CD4-positive, alpha-beta T cell treated with Interleukin-1 beta for 1 hour (primary cell): ENCODE results near the gene PHLDA1.
"Not testable (repeated sequence)": the region's sequence is repeated elsewhere in the genome, so short reads cannot be mapped to it uniquely, and the experiment has no call there.

Experiments
- DNase-seq, 2 donors: peaks; one replicate each; pipeline ENCODE4 v3.0.0-alpha.2; 2020 to 2022

The PHLDA1 gene

DNA sequence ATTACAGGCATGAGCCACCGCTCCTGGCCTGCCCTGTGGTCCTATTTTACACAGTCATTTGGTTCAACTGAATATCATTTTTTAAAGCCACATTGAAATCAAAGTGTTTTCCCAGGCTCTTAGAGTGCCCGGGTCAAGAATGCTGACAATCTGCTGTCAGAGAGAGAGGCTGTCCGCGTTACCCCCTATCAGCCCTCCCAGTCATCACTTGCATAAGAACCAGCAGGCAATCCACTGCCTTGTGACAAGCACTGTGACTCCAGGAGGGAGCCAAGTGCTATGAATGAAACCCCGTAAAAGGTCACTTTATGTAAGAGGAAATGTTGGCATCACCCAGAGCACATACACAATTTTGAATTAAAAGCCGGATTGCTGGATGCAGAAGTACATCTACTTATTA is 13.5 kb downstream of the PHLDA1 start:
- no peak for DNase-seq

DNA sequence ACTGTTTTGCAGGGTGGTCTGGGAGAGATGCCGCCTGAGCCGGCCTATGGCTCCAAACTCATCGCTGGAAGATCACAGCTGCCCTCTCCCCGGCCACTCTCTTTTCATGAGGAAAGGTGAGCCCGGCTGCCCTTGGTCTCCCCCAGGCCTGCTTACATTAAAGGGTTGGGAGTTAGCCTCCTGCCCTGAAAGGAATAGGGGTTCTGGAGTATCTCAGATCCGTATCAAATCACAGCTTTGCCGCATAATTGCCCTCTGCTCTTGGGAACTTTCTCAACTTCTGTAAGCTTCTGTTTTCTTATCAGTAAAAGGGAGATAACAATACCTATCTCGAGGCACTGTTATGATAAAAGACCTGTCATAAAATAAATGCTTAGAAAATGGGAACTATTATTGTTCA is 17.6 kb downstream of the PHLDA1 start:
- DNase-seq: no peak

DNA sequence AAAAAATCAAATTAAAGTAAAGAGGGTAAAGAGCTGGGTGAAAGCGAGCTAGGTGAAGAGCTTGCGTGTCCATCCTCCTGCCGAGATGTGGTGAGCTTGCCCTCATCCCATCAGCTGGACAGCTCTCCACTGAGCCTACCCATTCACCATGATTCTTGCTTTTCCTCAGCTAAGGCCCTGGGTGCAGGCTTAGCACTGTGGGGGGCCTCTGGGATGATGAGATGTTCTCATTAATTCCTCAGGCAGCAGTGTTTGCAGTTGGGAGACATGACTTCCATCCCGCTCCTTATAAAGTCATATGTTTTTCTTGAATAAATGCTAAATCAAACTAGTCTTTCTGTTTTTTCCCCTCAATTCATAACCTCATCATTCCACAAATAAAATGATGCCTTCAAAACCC is 18.0 kb downstream of the PHLDA1 start:
- DNase-seq: no peak

DNA sequence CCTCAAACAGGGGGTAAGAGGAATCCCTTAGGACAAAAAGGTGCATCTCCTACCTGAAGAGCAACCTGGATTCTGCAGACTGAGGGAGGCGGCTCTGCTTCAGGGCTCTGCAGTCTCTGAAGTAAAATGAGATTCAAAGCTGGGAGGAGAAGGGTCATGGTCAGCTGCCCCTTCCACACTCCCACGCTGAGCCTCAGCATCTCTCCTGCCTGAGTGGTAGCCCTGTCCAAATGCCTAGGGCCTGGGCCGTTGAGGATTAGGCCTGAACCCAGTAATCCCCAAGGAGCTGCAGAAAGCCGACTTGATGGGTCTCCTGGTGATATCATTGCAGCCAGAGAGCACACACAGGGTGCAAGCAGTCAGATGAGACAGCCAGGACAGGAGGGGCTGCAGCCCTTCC is 18.9 kb downstream of the PHLDA1 start:
- no peak for DNase-seq

DNA sequence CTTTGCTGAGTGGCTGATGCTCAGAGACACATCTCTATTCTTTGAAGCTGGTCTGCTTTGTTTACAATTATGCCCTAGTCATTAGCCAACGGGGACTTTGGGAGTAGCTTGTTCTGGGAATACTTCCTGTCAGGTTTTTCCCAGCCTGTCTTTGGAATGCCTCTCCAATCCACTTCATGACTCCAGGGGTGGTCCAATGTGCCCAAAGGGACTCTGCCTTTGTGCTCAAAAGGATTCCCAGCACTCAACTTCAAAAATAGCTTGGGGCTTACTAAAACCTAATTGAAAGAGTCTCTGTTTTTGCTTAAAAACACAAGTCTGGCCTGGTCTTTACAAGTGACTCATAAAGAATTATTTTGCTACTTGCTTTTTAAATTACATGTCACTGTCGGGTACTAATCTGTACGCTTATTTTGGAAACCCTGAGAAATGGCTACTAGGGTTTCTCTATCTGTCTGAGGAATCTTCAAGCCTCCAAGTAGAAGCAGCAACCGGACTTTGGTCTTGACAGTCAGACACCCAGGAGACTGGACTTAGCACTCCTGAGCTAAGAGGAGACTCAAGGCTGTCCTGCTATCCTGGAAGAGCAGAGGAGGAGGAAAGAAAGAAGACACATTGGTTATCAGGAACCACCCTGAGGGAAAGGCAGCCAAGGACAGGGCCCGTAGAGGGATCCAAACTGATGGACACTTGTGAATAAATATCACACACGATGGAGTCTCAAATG is 20.7 kb downstream of the PHLDA1 start:
- no peak for DNase-seq

DNA sequence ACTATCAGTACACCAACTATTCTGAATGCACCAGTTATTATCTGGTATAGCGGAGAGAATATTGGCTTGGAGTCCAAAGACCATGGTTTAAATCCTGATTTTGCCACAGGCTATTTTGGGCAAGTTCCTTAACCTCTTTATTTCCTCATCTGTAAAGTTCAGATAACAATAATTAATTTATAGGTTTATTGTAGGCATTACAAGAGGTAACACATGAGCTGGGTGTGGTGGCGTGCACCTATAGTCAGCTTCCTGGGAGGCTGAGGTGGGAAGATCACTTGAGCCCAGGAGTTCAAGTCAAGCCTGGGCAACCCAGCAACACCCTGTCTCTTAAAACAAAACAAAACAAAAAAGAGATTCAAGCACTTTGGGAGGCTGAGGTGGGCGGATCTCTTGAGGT is 23.1 kb downstream of the PHLDA1 start:
- DNase-seq: no peak

DNA sequence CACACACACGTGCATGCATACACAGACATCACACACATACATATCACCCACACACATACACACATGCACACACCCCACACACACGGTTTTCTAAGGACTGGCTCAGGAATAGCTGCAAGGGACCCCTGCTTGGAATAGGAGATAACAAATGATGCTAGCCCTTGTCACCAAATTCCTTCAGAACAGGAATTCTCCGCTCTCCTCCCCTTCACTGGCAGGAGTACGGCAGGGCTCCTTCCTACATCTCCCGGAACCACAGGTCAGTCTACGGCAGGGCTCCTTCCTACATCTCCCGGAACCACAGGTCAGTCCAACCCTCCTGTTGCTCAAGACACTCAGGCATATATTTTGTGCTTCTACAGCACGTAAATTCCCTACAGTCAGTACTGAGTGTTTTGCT is 23.9 kb downstream of the PHLDA1 start:
- no peak for DNase-seq

DNA sequence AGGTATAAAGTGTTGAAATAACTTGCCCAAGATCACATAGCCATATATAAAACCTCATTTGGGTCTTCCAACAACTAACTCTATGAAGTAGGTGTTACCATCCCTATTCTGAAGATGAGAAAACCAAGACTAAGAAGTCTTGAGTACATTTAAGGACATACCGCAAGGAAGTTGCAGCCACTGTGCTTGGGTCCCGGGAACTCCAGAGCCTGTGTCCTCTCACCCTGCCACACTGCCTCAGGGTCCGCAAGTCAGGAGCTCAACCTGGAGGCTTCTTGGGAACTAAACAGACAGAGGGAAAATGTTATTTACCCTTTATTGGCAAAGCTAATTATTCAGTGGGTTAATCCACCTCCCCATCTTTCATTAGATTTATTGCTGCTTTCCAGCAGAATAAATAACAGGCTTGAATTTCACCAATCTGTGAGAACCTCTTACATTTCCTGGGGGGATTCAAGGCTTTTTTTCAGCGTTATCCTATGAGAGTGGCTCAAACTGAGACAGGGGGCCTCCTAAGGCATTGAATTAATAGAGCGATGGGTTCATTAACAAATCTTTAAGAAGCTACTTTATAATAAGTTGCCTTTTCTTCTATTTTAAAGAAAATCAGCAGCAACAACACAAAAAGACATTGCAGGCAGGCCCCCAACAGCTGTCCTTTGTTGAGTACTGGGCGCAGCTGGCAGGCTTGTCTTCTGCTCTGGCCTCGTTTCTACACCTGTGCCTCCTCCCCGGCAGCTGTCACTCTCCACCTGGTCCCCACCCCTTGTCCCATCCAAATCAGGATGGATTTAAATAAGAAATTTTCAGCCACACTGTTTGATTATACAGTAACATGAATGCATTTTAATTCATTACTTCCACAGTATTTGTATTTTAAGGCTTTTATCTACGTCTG is 25.3 kb downstream of the PHLDA1 start:
- no peak for DNase-seq

DNA sequence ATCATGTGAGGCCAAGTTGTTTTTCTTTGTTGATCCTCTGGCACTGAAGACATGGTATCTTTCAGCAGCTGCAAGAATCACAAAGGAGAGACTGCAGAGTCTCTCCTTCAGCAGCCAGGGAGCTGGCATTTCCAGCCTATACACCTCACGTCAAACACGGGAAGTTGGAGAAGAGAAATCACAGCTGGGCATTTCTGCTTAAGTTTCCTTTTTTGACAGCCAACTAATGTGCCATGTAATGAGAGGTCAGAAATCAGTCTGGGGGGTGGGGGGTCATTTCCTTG is 28.3 kb downstream of the PHLDA1 start:
- no peak for DNase-seq

DNA sequence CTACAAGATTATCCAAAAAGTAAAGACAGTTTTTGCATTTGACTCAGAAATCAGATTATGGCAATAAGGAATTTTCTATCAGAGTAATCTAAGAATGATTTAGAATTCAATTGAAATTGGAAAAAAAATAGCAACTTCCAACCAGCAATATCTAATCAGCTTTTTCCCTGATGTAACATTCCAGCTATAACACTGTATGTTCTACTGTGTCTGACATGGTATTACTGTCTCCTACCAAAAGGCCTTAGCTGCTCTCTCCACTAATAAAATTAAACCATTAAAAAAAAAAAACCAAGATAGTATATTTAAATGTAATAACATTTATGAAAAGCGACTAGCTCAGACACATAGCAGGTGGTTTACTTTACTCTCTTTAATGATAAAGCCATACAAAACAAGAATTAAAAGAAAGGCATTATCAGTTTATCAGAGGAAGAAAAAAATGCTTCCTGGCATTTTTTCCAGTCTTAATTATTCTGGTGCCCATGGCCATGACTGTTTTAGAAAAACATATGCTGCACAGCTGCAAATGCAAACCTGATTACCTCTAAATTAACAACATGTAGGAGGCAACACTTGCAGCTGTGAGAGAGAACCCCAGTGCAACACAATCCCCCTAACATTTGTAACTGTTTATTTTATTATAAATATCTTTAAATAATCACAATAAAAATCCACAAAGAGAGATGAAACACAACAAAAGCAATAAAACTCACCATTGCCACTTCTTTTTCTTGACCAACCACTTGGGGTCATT is 28.8 kb downstream of the PHLDA1 start:
- DNase-seq: no peak

DNA sequence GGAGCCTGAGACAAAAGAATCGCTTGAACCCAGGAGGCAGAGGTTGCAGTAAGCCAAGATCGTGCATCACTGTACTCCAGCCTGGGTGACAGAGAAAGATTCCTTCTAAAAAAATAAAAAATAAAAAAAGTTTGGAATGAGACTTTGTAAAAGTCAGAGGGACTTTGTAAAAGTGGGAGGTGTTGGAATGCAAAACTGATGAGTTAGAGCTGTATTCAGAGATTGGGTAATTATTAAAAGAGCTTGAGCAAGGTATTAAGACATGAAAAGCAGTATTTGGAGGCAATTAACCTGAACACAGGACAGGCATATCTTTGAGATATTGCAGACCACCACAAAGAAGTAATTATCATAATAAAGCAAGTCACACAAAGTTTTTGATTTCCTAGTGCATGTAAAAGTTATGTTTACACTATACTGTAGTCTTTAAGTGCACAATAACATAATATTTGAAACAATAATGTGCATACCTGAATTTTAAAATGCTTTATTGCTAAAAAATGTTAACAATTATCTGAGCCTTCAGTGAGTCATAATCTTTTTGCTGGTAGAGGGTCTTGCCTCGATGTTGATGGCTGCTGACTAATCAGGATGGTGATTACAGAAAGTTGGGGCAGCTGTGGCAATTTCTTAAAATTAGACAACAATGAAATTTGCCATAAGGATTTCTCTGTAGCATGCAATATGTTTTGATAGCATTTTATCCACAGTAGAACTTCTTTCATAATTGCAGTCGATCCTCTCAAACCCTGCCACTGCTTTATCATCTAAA is 33.1 kb downstream of the PHLDA1 start:
- no peak for DNase-seq

DNA sequence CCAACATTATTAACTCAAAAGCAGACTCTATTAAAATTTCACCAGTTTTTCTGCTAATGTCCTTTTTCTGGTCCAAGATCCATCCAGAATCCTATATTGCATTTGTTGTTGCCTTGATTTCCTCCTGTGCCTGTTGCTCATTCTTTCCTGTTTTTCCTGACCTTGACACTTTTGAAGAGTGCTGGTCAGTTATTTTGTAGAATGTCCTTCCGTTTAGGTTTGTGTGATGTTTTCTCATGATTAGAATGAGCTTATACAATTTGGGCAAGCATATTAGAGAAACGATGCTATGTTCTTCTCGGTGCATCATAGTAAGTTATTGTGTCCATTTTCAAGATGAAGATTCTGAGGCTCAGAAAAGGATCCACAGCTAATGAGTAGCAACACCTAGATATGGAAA is 33.9 kb downstream of the PHLDA1 start:
- DNase-seq: no peak

DNA sequence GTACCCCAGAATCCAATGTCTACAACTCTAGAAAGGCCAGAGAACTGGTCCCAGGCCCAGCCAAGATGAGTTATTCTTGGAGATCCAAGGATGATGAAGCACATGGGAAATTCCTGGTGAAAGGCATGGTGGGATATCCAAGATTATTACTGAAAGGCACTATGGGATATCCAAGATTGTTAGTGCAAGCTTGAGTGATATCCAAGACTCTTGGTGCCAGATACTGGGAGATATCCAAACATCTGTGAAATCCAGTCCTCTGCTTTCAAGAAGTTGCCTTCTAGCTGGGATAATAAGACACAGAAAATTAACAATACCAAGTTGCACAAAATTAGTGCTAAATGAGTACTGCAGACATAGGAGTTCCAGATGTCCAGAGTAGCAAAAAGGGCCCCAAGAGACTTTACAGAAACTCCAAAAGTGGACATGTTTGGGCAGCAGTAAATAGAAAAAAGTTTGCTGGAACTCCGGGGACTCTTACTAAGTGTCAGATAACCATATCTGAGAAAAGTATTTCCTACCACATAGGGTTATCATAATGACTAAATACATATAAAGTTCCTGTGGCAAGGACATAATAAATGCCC is 34.6 kb downstream of the PHLDA1 start:
- no peak for DNase-seq

DNA sequence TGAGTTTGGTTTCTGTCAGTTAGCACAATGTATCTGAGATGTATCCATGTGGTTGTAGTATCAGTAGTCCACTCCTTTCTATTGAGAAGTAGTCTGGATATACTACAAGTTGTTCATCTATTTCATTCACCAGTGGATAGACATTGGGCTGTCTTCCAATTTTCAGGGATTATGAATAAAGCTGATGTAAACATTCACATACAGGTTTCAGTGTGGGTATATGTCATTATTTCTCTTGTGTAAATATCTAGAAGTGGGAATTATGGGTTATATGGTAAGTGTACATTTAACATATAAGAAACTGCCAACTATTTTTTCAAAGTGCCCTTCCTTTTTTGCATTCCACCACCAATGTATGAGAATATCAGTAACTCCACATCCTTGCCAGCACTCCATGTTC is 35.9 kb downstream of the PHLDA1 start:
- no peak for DNase-seq

DNA sequence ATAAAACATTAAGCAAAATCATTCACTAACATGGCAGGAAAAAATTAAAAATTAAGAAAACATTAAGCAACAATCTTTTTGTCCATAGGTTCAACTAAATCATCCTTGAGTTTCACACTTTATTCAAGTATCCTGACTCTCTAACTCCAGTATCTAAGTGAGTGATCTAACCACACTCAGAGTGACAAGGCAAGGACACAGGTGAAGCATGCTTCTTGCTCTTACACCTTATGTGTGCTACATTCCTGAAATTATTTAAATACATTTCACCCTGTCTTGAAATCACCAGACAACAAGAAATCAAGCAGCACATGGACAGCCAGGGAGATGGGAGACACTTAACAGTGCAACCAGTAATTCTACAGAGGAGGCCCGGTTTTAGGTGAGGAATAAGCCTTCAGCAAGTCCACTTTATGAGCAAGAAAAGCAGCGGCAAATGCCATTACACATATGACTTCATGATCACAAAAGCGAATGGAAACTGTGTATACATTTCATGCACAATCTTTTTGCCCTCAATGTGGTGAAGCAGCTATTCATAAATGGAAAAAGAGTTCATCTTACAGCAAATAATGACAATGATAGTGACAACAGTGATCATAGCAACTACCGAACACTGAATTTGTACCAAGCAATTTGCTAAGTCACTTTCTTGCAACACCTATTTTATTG is 37.4 kb downstream of the PHLDA1 start:
- no peak for DNase-seq

DNA sequence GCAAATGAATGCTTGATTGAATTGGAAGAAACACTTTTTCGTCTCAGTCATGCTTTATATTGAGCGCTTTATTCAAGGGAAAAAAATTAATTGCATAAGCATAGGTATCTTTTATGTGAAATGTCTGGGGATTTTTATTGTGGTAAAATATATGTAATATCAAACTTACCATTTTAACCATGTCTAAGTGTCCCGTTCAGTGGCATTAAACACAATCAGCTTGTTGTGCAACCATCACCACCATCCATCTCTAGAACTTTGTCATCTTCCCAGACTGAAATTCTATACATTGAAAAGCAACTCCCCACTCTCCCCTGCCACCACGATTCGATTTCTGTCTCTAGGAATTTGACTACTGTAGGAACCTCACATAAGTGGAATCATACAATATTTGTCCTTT is 39.8 kb downstream of the PHLDA1 start:
- DNase-seq: no peak

DNA sequence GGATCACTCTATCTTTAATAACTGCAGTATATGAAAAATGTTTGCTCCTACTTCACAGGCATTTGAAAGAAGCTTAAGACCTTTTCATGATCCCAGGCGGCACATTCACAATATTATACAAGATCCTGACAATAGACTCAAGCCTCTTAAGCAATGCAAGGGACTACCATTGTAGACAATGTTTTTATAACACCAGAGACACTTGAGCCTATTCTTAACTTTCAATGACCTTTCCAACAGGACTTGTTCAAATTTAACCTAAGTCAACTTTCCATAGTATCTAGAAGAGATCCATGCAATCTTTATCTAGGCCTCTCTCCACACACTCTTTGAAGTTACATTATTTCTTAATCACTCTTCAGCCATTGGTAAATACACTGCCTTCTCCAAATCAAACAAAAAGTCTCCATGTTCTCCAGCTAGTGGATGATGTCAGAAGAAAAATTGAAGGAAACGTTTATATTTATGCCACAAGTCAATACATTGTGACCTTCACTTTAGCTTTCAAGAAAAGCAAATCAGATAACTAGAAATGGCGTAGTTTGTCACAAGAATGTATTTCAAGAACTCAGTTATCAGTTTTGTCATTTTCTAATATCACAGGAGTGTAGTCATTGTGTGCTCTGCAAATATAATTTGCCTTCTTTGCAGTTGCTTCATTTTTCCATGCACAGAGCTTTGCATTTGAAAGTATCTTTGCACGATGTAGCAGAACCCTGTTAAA is 41.2 kb downstream of the PHLDA1 start:
- DNase-seq: no peak

DNA sequence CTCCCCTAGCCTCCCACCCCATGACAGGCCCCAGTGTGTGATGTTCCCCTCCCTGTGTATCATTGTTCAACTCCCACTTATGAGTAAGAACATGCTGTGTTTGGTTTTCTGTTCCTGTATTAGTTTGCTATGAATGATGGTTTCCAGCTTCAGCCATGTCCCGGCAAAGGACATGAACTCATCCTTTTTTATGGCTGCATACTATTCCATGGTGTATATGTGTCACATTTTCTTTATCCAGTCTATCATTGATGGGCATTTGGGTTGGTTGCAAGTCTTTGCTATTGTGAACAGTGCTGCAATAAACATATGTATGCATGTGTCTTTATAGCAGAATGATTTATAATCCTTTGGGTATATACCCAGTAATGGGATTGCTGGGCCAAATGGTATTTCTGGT is 43.9 kb downstream of the PHLDA1 start:
- not testable (repeated sequence) for DNase-seq

DNA sequence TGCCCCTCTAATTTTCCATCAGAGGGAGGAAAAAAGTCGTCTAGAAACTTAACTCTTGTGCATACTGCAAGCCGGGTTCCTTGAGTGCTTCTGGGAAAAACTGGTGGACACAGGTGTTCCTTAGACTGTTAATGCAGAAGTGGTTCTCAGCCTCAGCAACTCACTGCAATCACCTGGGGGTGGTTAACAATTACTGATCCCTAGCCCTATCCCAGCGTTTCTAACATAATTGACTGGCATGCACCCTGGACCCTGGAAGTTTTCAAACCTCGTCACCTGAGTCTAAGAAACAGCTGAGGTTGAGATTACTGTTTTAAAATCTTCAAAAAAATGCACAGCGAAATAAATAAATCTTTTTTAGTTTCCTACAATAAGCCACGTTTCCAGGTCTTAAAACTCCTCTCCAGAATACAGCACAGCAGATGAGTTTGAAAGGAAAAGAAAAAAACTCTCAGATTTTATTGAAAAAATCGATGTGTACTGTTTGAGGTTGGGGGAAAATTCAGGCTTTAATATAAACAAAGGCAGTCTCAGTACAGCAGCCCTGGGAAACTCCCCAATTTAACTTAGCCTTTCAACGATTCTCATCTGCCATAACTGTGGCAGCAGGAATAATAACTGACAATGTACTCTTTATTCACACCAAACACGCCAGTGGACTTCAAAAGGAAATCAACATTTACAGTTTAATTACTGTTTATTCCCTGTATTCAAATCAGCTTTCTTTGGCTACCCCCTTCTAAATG is 45.4 kb downstream of the PHLDA1 start:
- no peak for DNase-seq

DNA sequence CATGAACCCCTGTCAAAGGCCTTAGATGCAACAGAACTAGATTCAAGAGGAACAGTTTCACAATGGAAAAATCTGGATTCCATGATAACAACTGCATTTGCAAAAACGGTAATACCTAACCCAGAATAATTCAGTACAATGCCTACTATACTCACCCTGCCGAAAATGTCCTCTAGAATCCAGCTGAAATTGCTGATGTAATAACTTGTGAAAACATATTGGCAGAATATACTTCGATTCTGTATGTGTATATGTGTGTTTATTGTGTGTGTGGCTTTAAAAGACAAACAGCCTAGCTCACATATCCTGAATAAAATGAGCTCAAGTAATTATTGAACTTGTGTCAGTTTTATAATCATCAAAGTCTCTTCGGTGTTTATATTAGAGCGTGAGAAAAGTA is 46.0 kb downstream of the PHLDA1 start:
- DNase-seq: no peak
